Measurements from ENCODE around the gene CRY2. TPM values are rescaled to one million over a fixed set of nuclear protein-coding genes. Genes with fewer than 3 reads are reported as not detected.

The CRY2 gene
- total and polyA plus RNA-seq, 3 donors from 2014 or later: 80.0 to 124 (median 109) TPM

DNA sequence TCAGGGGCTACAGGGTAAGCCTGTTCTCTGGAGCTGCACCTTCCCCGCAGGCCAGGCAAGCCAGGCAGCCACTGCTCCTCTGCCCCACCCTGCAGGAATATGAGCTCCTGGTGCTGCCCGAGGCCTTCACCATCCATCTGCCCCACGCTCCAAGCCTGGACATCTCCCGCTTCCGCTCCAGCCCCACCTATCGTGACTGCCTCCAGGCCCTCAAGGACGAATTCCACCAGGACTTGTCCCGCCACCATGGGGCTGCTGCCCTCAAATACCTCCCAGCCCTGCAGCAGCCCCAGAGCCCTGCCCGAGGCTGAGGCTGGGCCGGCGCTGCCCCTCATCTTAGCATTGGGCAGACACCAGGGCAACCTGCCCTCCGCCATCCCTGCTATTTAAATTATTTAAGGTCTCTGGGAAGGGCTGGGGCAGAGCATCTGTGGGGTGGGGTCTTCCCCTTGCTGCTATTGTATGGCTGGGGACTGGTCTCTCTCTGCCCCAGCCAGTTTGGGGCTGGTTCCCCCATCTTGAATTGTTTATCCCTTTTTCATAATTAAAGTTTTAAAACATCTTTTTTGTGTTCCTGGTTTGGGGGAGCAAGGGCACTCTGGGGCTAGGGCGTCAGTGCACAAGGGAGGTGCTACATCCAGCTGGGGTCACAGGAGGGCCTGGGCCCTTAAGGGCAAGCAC lies 81.4 kb downstream of the CRY2 start:
- H3K36me3 ChIP-seq (ENCODE audit: low read depth, missing control alignments): no peaks in the 10 kb centered on the region
- no peaks in the 10 kb centered on the region for H3K4me1 ChIP-seq
- no peaks in the 10 kb centered on the region for H3K27me3 ChIP-seq
- no peak overlapping the region for H3K4me3 ChIP-seq
- TF ChIP-seq, protein P1, sequence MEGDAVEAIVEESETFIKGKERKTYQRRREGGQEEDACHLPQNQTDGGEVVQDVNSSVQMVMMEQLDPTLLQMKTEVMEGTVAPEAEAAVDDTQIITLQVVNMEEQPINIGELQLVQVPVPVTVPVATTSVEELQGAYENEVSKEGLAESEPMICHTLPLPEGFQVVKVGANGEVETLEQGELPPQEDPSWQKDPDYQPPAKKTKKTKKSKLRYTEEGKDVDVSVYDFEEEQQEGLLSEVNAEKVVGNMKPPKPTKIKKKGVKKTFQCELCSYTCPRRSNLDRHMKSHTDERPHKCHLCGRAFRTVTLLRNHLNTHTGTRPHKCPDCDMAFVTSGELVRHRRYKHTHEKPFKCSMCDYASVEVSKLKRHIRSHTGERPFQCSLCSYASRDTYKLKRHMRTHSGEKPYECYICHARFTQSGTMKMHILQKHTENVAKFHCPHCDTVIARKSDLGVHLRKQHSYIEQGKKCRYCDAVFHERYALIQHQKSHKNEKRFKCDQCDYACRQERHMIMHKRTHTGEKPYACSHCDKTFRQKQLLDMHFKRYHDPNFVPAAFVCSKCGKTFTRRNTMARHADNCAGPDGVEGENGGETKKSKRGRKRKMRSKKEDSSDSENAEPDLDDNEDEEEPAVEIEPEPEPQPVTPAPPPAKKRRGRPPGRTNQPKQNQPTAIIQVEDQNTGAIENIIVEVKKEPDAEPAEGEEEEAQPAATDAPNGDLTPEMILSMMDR (IDR thresholded peaks at IDR 0.05): no peak
- TF ChIP-seq POLR2A (IDR thresholded peaks at IDR 0.05): no peak
- WGBS, 2 donors: 68 to 69% methylated on average over 13 of the region's 13 CpGs
- H3K27ac ChIP-seq: no peak overlapping the region
- H3K9me3 ChIP-seq: no peaks in the 10 kb centered on the region
- intact Hi-C loops (cut with DNase I; ENCODE audit: low total_unique reads): no loop called here
- DNase-seq: no peak

DNA sequence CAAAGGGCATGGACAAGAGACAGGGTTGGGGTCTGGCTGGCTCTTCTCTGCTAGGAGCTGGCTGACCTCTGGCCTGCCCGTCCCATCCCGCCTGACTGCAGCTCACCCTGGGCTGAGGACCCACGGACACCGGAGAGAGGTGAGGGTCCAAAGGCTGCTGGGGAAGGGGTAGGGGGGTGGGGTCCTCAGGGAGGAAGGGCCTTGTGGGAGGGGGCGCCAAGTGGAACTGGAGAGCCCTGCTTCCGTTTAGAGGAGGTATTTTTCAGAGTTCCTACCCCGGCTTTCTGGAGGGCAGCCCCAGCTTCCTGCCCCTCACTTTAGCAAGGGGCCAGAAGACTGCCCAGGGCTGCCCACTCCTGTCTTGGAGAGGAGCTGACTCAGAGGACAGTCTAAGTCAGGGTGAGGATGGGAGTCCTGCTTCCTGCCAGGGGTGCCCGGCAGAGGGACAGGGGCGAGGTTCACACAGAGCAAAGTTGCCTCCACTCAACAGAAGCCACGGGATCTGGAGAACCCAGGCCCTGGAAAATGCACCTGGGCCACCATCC lies 82.3 kb downstream of the CRY2 start:
- Histone ChIP-seq H3K36me3 (ENCODE audit: low read depth, missing control alignments) (no peaks in the 10 kb centered on the region), H3K9me3 (no peaks in the 10 kb centered on the region), H3K27me3 (no peaks in the 10 kb centered on the region), H3K4me3 (no peak overlapping the region), H3K27ac (no peak overlapping the region), H3K4me1 (no peaks in the 10 kb centered on the region)
- intact Hi-C loops (cut with DNase I; ENCODE audit: low total_unique reads): no loop called here
- no peak for DNase-seq
- WGBS, 2 donors: 81 to 90% methylated on average over 10 of the region's 10 CpGs
- no peak for TF ChIP-seq POLR2A (IDR thresholded peaks at IDR 0.05)
- TF ChIP-seq, protein P1 (IDR thresholded peaks at IDR 0.05): no peak

DNA sequence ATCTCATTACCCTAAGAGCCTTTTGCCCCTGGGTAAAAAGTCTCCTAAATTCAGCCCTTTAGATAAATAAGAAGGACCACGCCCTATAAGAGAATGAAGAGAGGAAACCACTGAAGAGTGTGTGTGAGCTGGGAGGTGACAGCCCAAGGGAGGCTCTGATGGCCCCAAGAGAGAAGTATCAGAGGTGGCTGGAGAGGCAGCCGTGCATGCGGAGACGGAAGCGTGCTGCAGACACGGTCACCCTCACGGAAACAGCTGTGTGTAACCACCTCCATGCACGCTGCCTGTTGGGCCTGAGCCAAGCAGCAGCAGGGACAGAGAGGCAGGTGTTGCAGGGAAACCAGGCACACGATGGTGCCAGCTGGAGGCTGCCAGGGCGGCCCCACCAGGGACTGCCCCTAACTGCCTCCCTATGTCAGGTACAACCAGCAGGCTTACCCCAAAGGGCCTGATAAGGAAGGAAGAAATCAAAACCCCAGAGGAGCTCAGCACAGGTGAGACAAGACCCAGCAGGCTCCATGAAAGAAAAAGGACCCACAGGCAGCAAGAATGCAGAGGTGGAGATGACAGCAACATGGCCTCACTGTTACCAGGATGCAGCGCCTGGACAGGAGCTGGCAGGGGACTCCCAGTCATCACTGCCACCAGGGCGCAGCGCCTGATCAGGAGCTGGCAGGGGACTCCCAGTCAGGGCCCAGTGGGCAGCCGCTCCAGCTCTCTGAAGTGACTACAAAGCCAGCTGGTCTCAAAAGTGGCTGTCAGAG lies 82.9 kb downstream of the CRY2 start:
- Histone ChIP-seq H3K27me3 (no peaks in the 10 kb centered on the region), H3K4me3 (no peak overlapping the region), H3K9me3 (no peaks in the 10 kb centered on the region), H3K27ac (no peak overlapping the region), H3K4me1 (no peaks in the 10 kb centered on the region), H3K36me3 (ENCODE audit: low read depth, missing control alignments) (no peaks in the 10 kb centered on the region)
- intact Hi-C loops (cut with DNase I; ENCODE audit: low total_unique reads): no loop called here
- 76 to 88% methylated on average over 13 to 14 of the region's 14 CpGs for WGBS, 2 donors
- DNase-seq: no peak
- TF ChIP-seq, protein P1 (IDR thresholded peaks at IDR 0.05): no peak
- no peak for TF ChIP-seq POLR2A (IDR thresholded peaks at IDR 0.05)

DNA sequence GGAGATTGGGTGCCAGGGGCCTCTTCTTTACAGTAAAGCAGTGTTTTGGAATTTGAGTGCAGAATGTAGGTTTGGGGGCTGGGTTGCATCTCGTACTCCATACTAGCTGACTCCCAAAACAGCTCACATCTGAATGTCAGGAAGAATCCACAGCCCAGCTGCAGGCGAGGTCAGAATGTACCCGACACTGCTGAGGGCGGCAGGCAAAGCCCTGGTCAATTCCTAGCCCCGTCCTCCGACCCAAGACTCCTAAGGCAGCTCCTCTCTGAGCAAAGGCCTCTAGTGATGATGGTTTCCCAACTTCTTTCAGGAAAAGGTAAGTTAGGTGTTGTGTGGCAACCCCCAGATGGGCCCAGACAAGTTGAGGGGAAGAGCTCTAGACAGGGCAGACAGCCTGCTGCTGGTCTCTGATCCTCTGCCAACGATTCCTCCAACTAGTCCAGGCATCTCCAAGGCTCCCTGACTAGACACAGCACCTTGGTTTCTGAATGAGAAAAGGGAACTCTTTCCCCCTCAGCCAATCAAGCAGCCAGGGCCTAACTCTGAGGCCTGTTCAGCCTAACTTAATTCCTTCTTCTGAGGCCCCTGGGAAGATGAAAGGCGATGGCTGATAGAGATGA lies 83.8 kb downstream of the CRY2 start:
- Histone ChIP-seq H3K4me3 (no peak overlapping the region), H3K9me3 (no peaks in the 10 kb centered on the region), H3K4me1 (no peaks in the 10 kb centered on the region), H3K36me3 (ENCODE audit: low read depth, missing control alignments) (no peaks in the 10 kb centered on the region), H3K27ac (no peak overlapping the region), H3K27me3 (no peaks in the 10 kb centered on the region)
- TF ChIP-seq POLR2A (IDR thresholded peaks at IDR 0.05): no peak
- TF ChIP-seq, protein P1 (IDR thresholded peaks at IDR 0.05): no peak
- no peak for DNase-seq
- intact Hi-C loops (cut with DNase I; ENCODE audit: low total_unique reads): no loop called here
- 57 to 72% methylated on average over 5 to 8 of the region's 8 CpGs for WGBS, 2 donors
